HG03025 (cell line): ENCODE measurements around the gene EIF2A.

ENCODE experiments used
- ATAC-seq: cut with Tn5 transposase; IDR thresholded peaks from one replicate; pipeline ENCODE4 v1.9.1; 2021; ENCODE audit warnings: mild to moderate bottlenecking, moderate library complexity; ENCODE audit not compliant: unreplicated experiment, low FRiP score

EIF2A gene

GRCh38 chr3:150627557-150627956 lies 81.0 kb downstream of the EIF2A start:
- no peak for ATAC-seq

GRCh38 chr3:150631515-150632221 lies 85.1 kb downstream of the EIF2A start:
- no peak for ATAC-seq

- no peak for ATAC-seq
Observed at GRCh38 chr3:150635076-150635475, 88.5 kb downstream of the EIF2A start.

GRCh38 chr3:150635526-150635925 lies 88.9 kb downstream of the EIF2A start:
- ATAC-seq: no peak
